NB4 (cell line): Measurements from ENCODE around the gene NPAS1.
A peak's percentile ranks its signal among the peaks of the same experiment; 100 is the strongest.

Experiments used
- DNase-seq: peaks from one replicate; pipeline ENCODE4 v3.0.0; 2010; ENCODE audit warnings: low read depth
- H3K4me3 ChIP-seq: one replicate; pipeline ENCODE4 v1.5.1; 2011; ENCODE audit warnings: mild to moderate bottlenecking, low read depth, low read length, moderate library complexity
- CTCF ChIP-seq: IDR thresholded peaks from one replicate; pipeline ENCODE4 v1.5.1; 2012; ENCODE audit warnings: low read depth, low read length
- MAX ChIP-seq: IDR thresholded peaks from 2 replicates; pipeline ENCODE4 v1.6.1; 2011; ENCODE audit warnings: low read depth, low read length
- MYC ChIP-seq: IDR thresholded peaks from 2 replicates; pipeline ENCODE4 v1.6.1; 2011; ENCODE audit warnings: low read depth, low read length
- POLR2A ChIP-seq: IDR thresholded peaks from 2 replicates; pipeline ENCODE4 v1.6.1; 2011; ENCODE audit warnings: mild to moderate bottlenecking; ENCODE audit not compliant: insufficient read length; ENCODE audit errors: extremely low read depth

Gene NPAS1

GRCh38 chr19:47026156-47026555 lies 6.5 kb downstream of the NPAS1 start:
- no peak for DNase-seq

GRCh38 chr19:47026889-47027288 lies 7.3 kb downstream of the NPAS1 start:
- no peak overlapping the region for H3K4me3 ChIP-seq
- TF ChIP-seq MAX: no peak
- no peak for TF ChIP-seq MYC
- TF ChIP-seq CTCF: no peak
- no peak for TF ChIP-seq POLR2A
- no peak for DNase-seq

More at GRCh38 chr19:47026156-47026555, 6.5 kb downstream of the NPAS1 start:
- H3K4me3 ChIP-seq: no peak overlapping the region
- TF ChIP-seq POLR2A (no peak), CTCF (no peak), MYC (no peak), MAX (no peak)

GRCh38 chr19:47027586-47028088 lies 8.0 kb downstream of the NPAS1 start:
- no peak for TF ChIP-seq MYC
- no peak for TF ChIP-seq MAX
- no peak for TF ChIP-seq CTCF
- TF ChIP-seq POLR2A: no peak
- no peak for DNase-seq
- H3K4me3 ChIP-seq: no peak overlapping the region

GRCh38 chr19:47028195-47028601 lies 8.6 kb downstream of the NPAS1 start:
- DNase-seq: no peak
- H3K4me3 ChIP-seq: no peak overlapping the region
- TF ChIP-seq MAX: no peak
- peak; percentile 6 for TF ChIP-seq CTCF

GRCh38 chr19:47032171-47032811 lies 12.7 kb downstream of the NPAS1 start:
- no peak overlapping the region for H3K4me3 ChIP-seq
- DNase-seq: peak; percentile 73
- TF ChIP-seq MYC (no peak), POLR2A (no peak), MAX (no peak), CTCF (peak; percentile 100)
